ENCODE data around the gene MEX3A. TPM values are rescaled to one million over a fixed set of nuclear protein-coding genes. Genes with fewer than 3 reads are reported as not detected.

Gene MEX3A
- total RNA-seq, 2 donors from 2014 or later: 0.15 to 0.47 TPM

- H3K27me3 ChIP-seq: no peaks in the 10 kb centered on the region
- H3K27ac ChIP-seq: no peak overlapping the region
- H3K4me3 ChIP-seq: no peak overlapping the region
- H3K4me1 ChIP-seq: peaks cover 0 to 23% of the 10 kb centered on the region in 2 donors
- H3K9me3 ChIP-seq: no peaks in the 10 kb centered on the region
- H3K36me3 ChIP-seq: no peaks in the 10 kb centered on the region
- TF ChIP-seq CTCF (IDR thresholded peaks at IDR 0.05): no peak
- DNase-seq (ENCODE audit: low spot score): no peak
Measured at GRCh38 chr1:156083800-156084790, 1.8 kb upstream of the MEX3A start.

- peak overlapping the region in 1 of 2 donors; percentile 62 for H3K27ac ChIP-seq
- no peak for TF ChIP-seq CTCF (IDR thresholded peaks at IDR 0.05)
Measured at GRCh38 chr1:156081917-156082308, 352 bp downstream of the MEX3A start.

GRCh38 chr1:156081180-156081916 is 917 bp downstream of the MEX3A start:
- H3K36me3 ChIP-seq: no peaks in the 10 kb centered on the region
- no peak overlapping the region for H3K27ac ChIP-seq
- peak overlapping the region; percentile 59 to 81 for H3K4me3 ChIP-seq
- no peaks in the 10 kb centered on the region for H3K9me3 ChIP-seq
- no peak for DNase-seq (ENCODE audit: low spot score)
- H3K4me1 ChIP-seq: peaks cover 0 to 25% of the 10 kb centered on the region in 2 donors
- TF ChIP-seq CTCF (IDR thresholded peaks at IDR 0.05): no peak
- H3K27me3 ChIP-seq: no peaks in the 10 kb centered on the region

More at GRCh38 chr1:156081917-156082308, 352 bp downstream of the MEX3A start:
- Histone ChIP-seq H3K4me3 (peak overlapping the region; percentile 59 to 81), H3K4me1 (peaks cover 0 to 23% of the 10 kb centered on the region in 2 donors), H3K27me3 (no peaks in the 10 kb centered on the region), H3K36me3 (no peaks in the 10 kb centered on the region), H3K9me3 (no peaks in the 10 kb centered on the region)
- no peak for DNase-seq (ENCODE audit: low spot score)

- no peak overlapping the region for H3K27ac ChIP-seq
- no peak for TF ChIP-seq CTCF (IDR thresholded peaks at IDR 0.05)
- no peak overlapping the region for H3K4me3 ChIP-seq
- no peaks in the 10 kb centered on the region for H3K9me3 ChIP-seq
- H3K36me3 ChIP-seq: no peaks in the 10 kb centered on the region
- no peaks in the 10 kb centered on the region for H3K27me3 ChIP-seq
- DNase-seq (ENCODE audit: low spot score): no peak
- peaks cover 0 to 31% of the 10 kb centered on the region in 2 donors for H3K4me1 ChIP-seq
Measured at GRCh38 chr1:156080863-156081179, 1.4 kb downstream of the MEX3A start.

- Histone ChIP-seq H3K9me3 (no peaks in the 10 kb centered on the region), H3K4me1 (peaks cover 0 to 35% of the 10 kb centered on the region in 2 donors), H3K27ac (no peak overlapping the region), H3K27me3 (no peaks in the 10 kb centered on the region), H3K36me3 (no peaks in the 10 kb centered on the region), H3K4me3 (no peak overlapping the region)
- no peak for TF ChIP-seq CTCF (IDR thresholded peaks at IDR 0.05)
- no peak for DNase-seq (ENCODE audit: low spot score)
Measured at GRCh38 chr1:156080241-156080862, 1.9 kb downstream of the MEX3A start.

Data from right atrium auricular region (tissue), 2 donors.